ENCODE data around the gene GPR39. TPM values are rescaled to one million over a fixed set of nuclear protein-coding genes. Genes with fewer than 3 reads are reported as not detected.

Gene GPR39
- total RNA-seq, 1 experiment from 2014 or later = 0.50 TPM

DNA sequence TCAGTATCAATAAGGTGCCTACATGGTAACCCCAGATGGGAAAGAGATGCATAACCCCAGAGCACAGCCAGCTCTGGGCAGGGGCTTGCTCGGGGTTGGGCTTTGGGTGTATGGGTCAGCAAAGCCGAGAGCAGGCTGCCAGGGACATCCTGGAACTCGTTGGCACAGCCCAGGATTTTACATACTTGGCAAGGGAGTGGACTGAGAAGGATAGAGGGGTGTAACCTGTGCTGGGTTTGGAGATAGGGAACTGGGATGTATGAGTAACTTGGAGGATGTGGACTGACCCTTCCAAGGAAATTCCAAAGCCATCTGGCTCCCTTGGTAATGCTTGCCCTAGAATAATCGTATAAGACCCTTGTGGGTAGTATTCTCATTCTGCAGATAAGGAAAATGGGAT is 44.2 kb downstream of the GPR39 start:
- H3K27ac Mint-ChIP-seq = no peak overlapping the region
- Histone ChIP-seq H3K14ac (ENCODE audit: insufficient read depth, low read length) (peak overlapping the region; percentile 29; the same call in 1 of the 2 replicates), H3T11ph (ENCODE audit: low read length) (no peak overlapping the region), H2AFZ (ENCODE audit: low read length) (no peak overlapping the region), H3K4ac (ENCODE audit: low read depth, low read length) (no peak overlapping the region), H3K23me2 (ENCODE audit: insufficient read length, low read depth, low read length, poor library complexity, severe bottlenecking) (no peaks in the 10 kb centered on the region), H2BK20ac (ENCODE audit: low read depth, low read length, poor library complexity, severe bottlenecking) (no peak overlapping the region), H2BK120ac (ENCODE audit: low read depth, low read length, poor library complexity, severe bottlenecking) (no peak overlapping the region), H2BK5ac (ENCODE audit: insufficient read length, low read length) (no peak overlapping the region), H3K4me2 (ENCODE audit: insufficient read depth, insufficient read length, low read length) (no peak overlapping the region), H4K20me1 (ENCODE audit: control insufficient read depth, insufficient read depth, insufficient read length) (no peaks in the 10 kb centered on the region), H3K79me2 (ENCODE audit: insufficient read depth, low read length) (no peaks in the 10 kb centered on the region), H3K18ac (ENCODE audit: insufficient read length, low read depth, low read length) (no peak overlapping the region), H3K9me3 (ENCODE audit: control insufficient read depth, low read depth, low read length) (peaks cover 8% of the 10 kb centered on the region), H3K9ac (ENCODE audit: extremely low read depth, insufficient read length, low read length) (no peak overlapping the region), H4K91ac (ENCODE audit: insufficient read length, low read depth, low read length) (no peak overlapping the region), H4K8ac (replicated peaks; ENCODE audit: insufficient read length, low read depth, low read length) (no peak overlapping the region), H3K4me1 (ENCODE audit: insufficient read depth, low read length) (no peaks in the 10 kb centered on the region), H4K5ac (ENCODE audit: insufficient read length, low read depth, low read length) (no peak overlapping the region), H2BK12ac (ENCODE audit: insufficient read length, low read depth, low read length) (no peak overlapping the region), H3K56ac (ENCODE audit: insufficient read length, low read depth, low read length) (no peak overlapping the region), H2AK5ac (ENCODE audit: insufficient read length, low read length) (no peak overlapping the region), H3K27ac (ENCODE audit: insufficient read length, low read depth, low read length) (no peak overlapping the region), H3K27me3 (ENCODE audit: insufficient read depth, low read length) (no peaks in the 10 kb centered on the region), H3K23ac (ENCODE audit: insufficient read length, low read depth, low read length) (no peak overlapping the region), H2BK15ac (ENCODE audit: low read depth, low read length) (no peak overlapping the region), H3K79me1 (ENCODE audit: insufficient read depth, low read depth, low read length, poor library complexity, severe bottlenecking) (no peaks in the 10 kb centered on the region)
- H3K4me3 Mint-ChIP-seq = no peak overlapping the region
- no peak for DNase-seq
- peaks cover 0 to 5% (median 5%) of the 10 kb centered on the region in 3 experiments; a peak in 5 of 7 replicates for H3K36me3 Mint-ChIP-seq (ENCODE audit: insufficient read depth in 1 of 3, low read depth in 3 of 3)
- TF ChIP-seq CTCF (conservative IDR thresholded peaks at IDR 0.05) = no peak
- WGBS (ENCODE audit: extremely low coverage, insufficient read length, low lambda C conversion rate) = no CpG with 5 or more reads among the region's 4 CpGs
- H3K4me1 Mint-ChIP-seq = no peaks in the 10 kb centered on the region
- H3K9me3 Mint-ChIP-seq = peaks cover 25 to 59% of the 10 kb centered on the region in 2 experiments
- no peaks in the 10 kb centered on the region; the same call in 1 of the 2 replicates for H3K27me3 Mint-ChIP-seq (ENCODE audit: low read depth)

All from H9 (cell line).